A172 (cell line): ENCODE results near the gene ERG28. TPM values are rescaled to one million over a fixed set of nuclear protein-coding genes. Genes with fewer than 3 reads are reported as not detected.
"Not testable (repeated sequence)": the region's sequence is repeated elsewhere in the genome, so short reads cannot be mapped to it uniquely, and the experiment has no call there.

Source experiments
- DNase-seq: peaks from one replicate; pipeline ENCODE4 v3.0.0-alpha.2; 2015; ENCODE audit warnings: low spot score
- total RNA-seq: library from RNA; depleted of rRNA; stranded (reverse); fragments of >200 nt; shearing (Covaris generic); gene quantifications from 2 replicates; pipeline ENCODE4 v1.2.3, GENCODE V29; 2014; rRNA removed

Gene ERG28
- 6.1 and 6.4 TPM in 2 replicates for total RNA-seq

GRCh38 chr14:75660630-75661498 lies at the start of gene ERG28, which contains the start of gene TTLL5:
ERG28 (minus strand) TSS chr14:75660876; CDS start chr14:75657502, 3,374 bp downstream.
TTLL5 (plus strand) TSS chr14:75661246; CDS start chr14:75663150, 1,904 bp downstream.
- DNase-seq = peak; percentile 94

GRCh38 chr14:75709207-75709812 lies 48.6 kb upstream of the ERG28 start:
- peak; percentile 44 for DNase-seq

GRCh38 chr14:75705014-75705413 lies 44.3 kb upstream of the ERG28 start:
- DNase-seq = no peak

- DNase-seq = no peak
Observed at GRCh38 chr14:75703467-75703866, 42.8 kb upstream of the ERG28 start.

- DNase-seq = no peak
Observed at GRCh38 chr14:75702616-75703261, 42.1 kb upstream of the ERG28 start.

GRCh38 chr14:75702122-75702521 lies 41.4 kb upstream of the ERG28 start:
- no peak for DNase-seq

- DNase-seq = no peak
Observed at GRCh38 chr14:75700295-75700694, 39.6 kb upstream of the ERG28 start.

- no peak for DNase-seq
Observed at GRCh38 chr14:75699331-75699730, 38.7 kb upstream of the ERG28 start.

GRCh38 chr14:75697918-75698317 lies 37.2 kb upstream of the ERG28 start:
- no peak for DNase-seq

- DNase-seq = no peak
Observed at GRCh38 chr14:75697386-75697785, 36.7 kb upstream of the ERG28 start.

- not testable (repeated sequence) for DNase-seq
Observed at GRCh38 chr14:75695025-75695424, 34.3 kb upstream of the ERG28 start.

GRCh38 chr14:75690010-75690409 lies 29.3 kb upstream of the ERG28 start:
- DNase-seq = no peak

GRCh38 chr14:75689012-75689411 lies 28.3 kb upstream of the ERG28 start:
- no peak for DNase-seq

- no peak for DNase-seq
Observed at GRCh38 chr14:75685910-75686309, 25.2 kb upstream of the ERG28 start.

GRCh38 chr14:75675265-75675960 lies 14.7 kb upstream of the ERG28 start:
- DNase-seq = no peak

- DNase-seq = no peak
Observed at GRCh38 chr14:75673345-75674035, 12.8 kb upstream of the ERG28 start.

- DNase-seq = no peak
Observed at GRCh38 chr14:75672605-75673192, 12.0 kb upstream of the ERG28 start.

- no peak for DNase-seq
Observed at GRCh38 chr14:75667099-75667765, 6.6 kb upstream of the ERG28 start.

- no peak for DNase-seq
Observed at GRCh38 chr14:75662966-75663365, 2.3 kb upstream of the ERG28 start.

GRCh38 chr14:75661499-75661814 lies 781 bp upstream of the ERG28 start:
- DNase-seq = peak; percentile 1

- no peak for DNase-seq
Observed at GRCh38 chr14:75660238-75660629, 442 bp downstream of the ERG28 start.
